SW480 (cell line): ENCODE data around the gene CNTN1.

Source experiments
- DNase-seq: peaks from one replicate; pipeline ENCODE4 v3.0.0-alpha.2; 2016; ENCODE audit warnings: low spot score

The CNTN1 gene

DNA sequence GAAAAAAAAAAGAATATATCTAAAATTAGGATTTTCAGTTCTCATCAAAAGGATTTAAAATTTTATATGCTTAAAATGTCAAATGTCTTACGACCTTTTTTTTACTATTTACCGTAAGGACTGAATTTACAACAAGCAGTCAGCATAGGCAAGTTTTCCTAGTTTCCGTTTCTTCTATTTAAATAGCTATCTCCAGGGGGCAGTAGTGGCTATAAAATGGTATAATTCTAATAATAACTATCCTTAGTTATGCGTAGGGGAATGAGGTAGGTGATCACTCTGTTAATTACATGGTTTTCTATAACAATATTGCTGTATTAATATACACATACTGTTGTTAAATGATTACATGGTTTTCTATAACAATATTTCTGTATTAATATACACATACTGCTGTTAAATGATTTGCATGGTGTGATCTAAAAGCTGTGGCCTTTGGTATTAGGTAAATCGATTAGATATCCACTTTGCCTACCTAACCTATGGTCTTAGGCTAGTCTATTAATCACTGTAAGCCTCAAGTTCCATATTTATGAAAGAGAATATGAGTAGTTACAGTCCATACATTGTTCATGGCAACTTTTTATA lies 278.2 kb downstream of the CNTN1 start:
- no peak for DNase-seq

DNA sequence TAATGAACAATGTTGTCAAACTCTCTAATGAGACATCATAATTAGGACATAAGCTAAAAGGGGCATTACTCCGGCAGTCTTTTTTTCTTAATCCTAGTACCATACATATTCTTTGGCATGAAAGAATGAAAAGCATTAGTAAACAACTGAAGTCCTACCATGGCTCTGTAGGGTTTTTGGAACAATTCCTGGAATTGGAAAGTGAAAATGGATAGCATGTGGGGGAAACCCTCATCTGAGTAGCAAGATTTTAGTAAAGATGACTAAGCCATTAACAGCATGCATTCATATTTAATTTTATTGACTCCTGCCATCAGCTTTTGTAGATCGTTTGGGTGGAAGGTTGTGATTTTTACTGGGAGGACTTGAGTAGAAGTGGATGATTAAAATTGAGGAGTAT lies 279.7 kb downstream of the CNTN1 start:
- no peak for DNase-seq

DNA sequence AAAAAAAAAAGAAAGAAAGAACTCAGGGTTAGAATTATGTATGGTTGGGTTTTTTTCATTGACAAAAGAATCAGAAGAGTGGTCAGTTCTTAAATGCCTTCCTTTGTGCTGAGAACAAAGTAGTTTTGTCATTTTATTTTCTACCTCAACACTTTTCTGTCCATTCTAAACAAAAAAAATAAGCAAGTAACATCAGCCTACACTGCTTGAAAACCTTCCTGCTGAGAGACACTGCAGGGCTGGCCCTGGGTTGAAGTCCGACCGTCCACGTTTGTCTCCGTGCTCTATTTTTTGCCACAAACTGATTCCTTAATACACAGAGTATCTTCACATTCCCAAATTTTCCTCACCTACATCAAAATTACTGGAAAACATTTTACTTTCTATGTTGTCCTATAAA lies 284.3 kb downstream of the CNTN1 start:
- no peak for DNase-seq

DNA sequence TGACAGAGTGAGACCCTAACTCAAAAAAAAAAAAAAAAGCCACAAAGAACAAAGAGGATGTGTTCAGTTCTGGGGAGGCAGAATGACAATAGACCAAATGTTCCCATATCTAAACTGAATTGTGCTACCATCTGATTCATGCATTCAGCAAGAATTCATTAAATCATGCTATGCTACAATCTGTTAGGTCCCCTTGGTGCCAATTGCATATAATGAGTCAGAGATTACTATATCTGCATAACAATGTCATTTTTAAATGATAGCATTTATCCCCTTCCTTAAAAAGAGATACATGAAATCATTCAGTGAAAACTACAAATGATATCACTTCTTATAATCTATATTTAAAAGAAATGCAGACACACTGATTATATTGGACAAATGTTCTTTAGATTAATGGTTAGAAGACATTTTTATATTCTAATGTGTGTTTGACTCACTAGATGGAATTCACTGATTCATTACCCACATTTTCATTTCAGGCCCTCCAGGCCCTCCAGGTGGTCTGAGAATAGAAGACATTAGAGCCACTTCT lies 288.3 kb downstream of the CNTN1 start:
- no peak for DNase-seq

DNA sequence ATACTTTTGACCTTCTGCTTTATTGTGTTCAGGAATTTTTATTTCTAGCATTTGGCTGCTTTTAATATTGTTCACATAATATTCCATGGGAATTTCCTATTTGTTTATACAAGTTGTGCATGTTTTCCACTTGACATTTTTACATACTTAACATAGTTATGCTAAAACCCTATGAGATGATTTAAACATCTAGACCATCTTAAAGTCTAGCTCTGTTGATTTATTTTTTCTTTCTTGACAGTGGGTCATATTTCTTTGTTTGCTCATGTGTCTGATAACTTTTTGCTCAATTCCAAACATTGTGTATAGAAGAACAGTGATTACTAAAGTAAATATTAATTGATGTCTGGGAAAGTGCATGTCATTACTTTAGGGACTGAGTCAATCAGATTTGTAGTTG lies 293.8 kb downstream of the CNTN1 start:
- no peak for DNase-seq

DNA sequence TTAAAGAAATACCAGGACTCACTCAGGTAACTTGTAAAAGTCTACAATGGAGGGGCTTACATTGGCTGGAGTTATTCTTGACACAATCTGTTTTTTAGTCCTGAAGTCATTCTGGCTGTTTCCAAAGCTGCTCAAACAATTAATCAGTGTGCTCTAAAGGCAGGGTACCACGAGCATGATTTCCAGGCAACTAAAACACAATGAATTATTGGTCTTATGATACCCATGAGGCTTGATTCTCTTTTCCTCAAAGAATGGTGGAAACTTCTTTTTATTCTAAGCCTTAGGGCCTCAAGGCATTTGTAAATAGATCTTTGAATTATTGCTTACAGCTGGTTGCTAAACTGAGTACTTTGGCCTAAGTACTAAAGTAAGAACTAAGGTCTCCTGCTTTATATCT lies 296.1 kb downstream of the CNTN1 start:
- DNase-seq, result no peak

DNA sequence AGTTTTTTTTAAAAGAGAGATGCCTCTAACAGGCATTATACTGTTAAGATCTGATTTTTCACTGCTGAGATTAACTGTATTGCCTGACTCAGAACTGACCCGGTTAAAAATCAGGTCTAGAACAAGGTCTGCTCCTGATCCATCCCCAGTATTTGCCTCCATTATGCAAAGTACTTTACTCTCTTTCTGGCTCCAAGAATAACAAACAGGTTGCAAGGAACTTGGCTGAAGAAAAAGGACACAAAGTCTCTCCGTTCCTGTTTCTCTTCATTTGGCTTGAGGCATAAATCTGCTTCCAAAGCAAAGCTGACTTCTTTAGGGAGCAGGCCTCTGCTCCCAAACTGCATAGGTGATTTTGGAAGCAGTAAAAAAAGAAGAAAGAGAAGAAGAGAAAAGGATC lies 296.6 kb downstream of the CNTN1 start:
- no peak for DNase-seq

DNA sequence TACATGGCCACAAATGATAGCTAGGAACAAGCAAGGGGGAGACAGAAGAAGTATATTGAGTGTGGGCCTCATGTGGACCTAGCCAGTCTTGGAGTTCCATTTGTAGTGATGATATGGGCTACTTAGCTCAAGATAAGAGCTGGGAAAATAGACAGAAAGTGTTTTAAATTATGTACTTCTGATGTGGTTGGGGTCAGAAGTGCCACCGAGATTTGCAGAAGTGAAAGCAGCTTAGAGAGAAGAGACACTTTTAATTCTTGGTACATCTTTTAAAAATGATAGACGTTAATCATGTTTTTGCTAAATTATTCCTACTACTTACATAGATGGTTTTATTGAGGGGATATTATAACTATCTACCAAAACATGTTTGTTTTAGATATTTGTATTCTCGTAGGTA lies 297.5 kb downstream of the CNTN1 start:
- DNase-seq, result no peak

DNA sequence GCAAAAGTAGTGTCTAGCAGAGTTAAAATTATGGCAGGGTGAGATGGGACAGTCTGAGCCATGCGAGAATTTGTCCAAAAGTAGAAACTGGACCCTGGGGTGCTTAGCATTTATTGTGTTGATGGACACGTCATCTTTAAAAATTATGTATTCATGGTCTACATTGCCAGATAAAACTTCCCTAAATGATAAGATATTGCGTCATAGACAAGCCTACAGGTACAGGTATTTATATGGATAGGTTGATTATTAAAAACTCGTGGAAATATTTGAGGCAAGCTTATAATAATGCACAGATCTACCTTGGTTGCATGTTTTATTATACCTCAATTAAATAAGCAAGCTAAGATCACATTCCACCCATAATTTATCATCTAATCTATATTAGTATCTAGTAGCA lies 299.9 kb downstream of the CNTN1 start:
- no peak for DNase-seq

DNA sequence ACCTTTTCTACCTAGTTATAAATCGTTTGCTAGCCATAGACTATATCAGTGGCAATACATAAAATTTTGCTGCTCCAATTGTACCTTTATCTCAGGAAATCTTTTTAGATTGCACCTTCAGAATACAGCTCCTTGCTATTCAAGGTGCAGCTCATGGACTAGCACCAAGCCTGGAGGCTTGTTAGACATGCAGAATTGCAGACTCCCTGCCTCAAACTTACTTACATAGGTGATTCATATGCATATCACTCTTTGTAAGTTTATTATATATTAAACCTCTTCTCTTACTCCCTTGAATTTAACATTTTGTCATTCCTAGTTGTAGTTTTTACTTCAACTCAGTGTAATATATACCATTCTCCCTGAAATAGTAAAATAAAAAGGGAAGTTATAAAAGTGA lies 300.4 kb downstream of the CNTN1 start:
- no peak for DNase-seq

DNA sequence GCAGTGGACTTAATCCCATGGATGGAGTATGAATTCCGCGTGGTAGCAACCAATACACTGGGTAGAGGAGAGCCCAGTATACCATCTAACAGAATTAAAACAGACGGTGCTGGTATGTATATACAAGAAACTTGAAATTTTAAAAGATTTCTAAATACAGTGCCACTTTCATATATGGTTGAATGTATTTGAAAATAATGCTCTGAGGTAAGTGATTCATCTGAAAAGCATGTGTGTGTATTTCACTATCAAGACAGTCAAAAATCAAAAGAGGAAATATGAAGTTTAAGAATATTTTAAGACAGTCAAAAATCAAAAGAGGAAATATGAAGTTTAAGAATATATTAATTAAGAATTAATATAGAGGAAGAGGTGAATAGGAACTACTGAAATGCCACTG lies 300.9 kb downstream of the CNTN1 start:
- no peak for DNase-seq

DNA sequence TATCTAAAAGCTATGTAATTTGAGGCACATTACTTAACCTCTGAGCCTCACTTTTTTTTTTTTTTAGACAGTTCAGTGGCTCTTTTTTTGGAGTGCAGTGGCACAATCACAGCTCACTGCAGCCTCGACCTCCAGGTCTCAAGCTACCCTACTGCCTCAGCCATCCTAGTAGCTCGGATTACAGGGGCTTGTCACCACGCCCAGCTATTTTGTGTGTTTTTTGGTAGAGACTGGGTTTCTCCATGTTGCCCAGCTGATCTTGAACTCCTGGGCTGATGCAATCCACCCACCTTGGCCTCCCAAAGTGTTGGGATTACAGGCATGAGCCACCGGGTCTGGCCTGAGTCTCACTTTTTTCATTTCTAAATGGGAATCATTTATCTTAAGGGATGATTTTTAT lies 303.9 kb downstream of the CNTN1 start:
- DNase-seq, result no peak

DNA sequence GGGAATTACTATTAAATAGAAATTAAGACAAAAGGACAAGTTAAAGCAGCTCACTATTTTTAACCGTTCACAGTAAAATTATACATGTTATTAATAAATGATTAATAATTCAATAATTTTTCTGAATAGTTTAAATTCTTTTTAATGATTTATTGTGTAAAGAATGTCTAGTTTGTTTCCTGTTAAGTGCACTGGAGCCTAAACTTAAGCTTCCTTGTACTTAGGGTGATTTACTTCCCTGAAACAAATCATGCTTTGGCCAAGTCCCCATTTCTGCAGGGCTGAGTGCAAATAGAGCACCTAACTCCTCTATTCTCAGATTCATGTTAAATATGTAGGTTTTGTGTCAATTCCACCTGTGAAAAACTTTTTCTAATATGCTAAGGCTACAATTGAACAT lies 307.0 kb downstream of the CNTN1 start:
- DNase-seq, result no peak

DNA sequence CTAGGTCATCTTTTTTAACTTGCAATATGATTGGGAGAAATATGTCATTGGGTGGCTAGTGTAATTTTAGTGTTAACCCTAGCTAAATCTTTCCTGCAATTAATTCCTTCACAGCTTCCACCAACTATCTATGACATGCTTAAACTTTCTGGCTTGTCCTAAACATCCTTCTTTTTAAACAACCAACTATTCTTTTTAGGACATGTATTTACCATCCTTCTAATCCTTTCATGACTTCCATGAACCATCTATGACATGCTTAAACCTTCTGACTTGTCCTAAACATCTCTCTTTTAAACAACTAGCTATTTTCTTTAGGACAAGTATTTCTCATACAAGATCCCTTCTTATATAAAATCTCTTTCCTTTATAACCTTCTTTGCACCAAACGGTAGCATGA lies 316.2 kb downstream of the CNTN1 start:
- no peak for DNase-seq

DNA sequence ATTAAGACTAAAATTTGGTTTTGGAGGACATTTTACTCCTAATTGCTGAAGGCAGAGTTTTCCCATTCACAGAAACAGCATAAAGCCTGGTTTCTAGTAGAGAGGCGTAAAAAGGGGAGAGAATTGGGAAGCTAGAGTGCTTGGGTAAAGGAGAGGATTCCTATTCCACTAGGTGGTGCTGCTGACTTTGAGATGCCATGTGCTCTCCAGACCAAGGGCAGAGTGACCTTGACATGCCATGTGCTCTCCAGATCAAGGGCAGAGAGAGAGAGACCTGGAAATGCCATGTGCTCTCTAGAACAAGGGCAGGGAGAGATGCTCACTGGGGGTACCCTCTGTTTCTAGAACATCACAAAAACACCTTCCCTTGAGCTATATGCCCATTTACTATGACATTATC lies 319.7 kb downstream of the CNTN1 start:
- DNase-seq, result no peak

DNA sequence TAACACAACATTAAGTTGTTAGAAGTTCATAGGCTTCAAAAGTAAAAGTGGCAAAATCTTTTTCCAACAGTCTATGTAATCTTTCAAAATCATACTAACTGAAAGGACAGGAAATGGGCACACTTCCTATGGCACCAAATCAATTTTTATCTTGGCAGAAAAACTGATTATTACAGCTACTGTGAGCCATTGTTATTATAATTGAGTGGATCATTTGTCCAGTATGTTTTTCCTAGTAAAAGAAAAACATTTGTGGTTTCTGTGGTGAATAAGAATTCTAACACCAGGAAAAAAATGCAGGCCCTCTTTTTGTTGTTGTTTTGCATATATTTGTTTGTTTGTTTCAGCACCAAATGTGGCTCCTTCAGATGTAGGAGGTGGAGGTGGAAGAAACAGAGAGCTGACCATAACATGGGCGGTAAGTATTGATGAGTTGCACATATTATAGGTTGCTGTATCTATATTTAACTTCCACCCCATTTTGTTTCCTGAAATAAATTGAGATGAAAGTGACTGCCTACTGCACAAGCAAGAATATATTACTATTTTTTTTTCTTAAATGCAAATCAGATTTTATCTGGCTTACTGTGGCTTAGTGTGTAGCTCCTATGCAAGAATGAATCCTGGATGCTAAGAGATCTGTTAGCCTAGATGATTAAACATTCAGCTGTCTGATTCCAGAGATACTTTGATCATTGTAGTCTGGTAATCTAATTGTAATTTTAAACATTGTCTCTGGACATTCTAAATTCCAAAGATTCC lies 321.8 kb downstream of the CNTN1 start:
- DNase-seq, result no peak

DNA sequence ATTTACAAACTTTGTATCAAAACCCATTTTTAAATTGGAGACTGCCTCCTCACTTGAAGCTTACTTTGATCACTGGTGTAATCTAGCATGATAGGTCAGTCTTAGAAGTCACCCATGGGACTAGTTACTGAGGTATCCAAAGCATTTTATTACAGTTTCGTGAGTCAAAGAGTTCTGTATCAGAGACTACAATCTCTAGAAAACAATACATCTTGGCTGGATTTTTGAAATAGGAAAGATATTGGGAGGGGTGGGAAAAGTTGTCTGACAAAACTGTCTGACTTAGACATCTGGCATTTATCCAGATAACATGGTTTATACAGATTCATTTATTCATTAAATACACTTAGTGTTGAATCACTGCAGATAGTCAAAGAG lies 322.4 kb downstream of the CNTN1 start:
- no peak for DNase-seq

DNA sequence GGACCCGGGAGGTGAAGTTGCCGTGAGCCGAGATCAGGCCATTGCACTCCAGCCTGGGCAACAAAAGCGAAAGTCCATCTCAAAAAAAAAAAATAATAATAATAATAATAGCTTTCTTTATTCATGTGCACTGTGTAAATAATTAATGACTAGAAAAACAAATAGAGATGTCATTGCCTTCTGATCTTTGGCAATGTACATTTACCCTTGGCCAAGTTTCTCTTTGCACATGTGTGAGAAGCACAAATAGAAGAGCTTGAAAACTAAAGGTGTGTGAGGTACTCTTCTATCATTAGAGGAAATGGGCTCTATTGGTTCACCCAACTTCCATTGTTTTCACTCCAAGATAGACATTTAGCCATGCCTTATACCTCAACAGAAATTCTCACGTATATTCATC lies 325.8 kb downstream of the CNTN1 start:
- DNase-seq, result no peak

DNA sequence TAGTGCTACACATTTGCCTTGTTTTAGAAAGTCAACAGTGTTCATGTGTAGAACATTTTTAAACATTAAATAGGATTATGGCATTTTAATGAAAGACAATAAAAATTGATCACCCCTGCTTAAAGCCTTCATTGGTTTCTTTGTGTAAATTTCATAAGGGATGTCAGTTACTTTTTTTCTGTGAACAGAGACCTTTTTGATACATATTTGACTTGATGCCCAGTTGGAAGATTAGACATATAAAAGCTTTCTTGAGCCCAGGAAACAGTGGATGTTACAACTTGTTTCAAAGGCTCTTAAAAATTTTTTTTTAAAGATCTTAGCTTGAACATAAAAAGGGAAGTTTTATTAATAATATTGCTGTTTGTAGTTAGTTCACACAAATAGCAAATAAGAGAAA lies 327.2 kb downstream of the CNTN1 start:
- DNase-seq, result no peak

DNA sequence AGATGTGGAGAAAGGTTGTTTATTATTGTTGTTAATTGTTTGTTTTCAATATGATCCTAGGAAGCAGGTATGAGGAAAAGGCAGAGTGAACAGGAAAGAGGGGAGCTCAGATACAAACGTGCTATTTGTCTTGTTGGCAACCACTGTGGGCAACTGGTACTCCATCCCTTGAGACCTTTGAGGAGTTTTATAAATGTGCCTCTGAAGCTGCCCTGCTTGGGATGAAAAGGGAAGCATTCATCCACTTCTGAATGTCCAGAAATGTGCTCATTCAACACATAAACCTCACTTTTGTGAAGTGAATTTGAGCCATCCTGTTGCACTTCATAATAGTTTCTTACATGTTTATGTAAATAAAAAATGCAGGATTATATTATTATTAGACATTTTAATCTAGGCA lies 331.6 kb downstream of the CNTN1 start:
- DNase-seq, result no peak

DNA sequence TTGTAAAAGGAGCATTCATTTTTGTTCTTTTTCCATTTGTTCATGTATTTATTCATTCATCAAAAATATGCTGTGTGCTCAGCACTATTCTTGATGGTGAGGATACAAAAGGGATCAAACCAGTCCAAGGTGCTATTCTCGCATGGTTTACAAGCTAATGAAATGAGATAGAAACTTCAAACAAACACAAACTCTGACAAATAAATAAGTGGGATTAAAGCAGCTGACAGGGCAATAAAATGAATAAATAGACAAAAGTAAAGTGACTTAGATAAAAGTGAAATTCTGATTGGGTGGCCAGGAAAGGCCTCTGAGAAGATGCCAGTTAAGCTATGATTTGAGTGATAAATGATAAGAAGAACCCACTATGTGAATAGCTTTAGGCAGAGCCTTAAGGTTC lies 333.9 kb downstream of the CNTN1 start:
- DNase-seq, result no peak

DNA sequence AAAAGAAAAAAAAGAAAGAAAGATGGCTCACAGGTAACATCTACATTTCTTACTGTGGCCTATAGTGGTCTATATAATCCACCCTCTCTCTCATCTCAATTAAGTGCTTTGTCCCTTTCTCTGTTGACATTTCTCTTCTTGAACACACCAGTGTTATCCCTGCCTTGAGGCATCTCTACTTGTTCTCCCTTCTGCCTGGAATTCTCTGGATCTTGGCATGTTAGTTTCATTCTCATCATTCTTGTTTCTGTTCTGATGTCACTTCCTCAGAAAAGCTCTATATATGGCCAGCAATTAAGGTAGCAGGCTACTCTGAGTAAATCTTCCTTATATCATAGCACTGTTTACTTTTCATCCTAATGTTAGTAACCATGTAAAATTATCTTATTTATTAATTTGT lies 340.1 kb downstream of the CNTN1 start:
- DNase-seq, result no peak

DNA sequence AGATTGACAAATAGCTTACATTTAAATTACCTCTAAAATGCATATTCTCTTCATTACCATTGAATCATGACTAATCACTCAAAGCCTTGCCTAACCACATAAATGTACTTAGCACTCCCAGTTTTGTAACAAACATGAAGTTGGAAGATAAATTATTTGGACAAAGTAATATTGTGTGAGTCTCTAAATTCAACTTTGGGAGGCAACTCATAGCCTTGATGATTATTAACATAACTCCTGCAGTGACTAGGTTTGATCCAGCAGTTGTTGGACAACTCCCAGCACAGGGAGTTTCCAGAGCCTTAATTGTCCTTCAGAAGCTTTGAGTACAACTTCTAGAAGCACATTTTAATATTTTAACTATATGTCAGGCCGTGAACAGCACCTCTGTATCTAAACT lies 342.4 kb downstream of the CNTN1 start:
- no peak for DNase-seq

DNA sequence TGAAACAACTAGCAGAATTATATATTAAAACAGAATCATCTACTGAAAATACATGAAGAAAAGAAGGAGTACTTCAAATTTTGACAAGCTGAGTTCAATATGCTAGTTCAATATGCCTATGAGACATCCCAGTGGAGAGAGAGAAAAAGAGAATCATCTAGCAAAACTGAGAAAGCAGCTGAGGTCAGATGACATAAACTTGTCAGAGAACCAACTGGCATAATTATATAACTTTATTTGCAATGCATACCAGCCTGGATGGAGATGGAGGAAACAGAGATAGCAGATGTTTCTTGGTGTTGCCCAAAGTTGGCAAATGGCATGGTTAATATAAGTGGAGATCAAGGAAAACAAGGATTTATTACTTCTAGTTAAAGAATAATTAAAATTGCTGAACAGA lies 347.2 kb downstream of the CNTN1 start:
- DNase-seq, result no peak
